Eye (tissue), 1 donor: ENCODE measurements around the gene OR51B4.
"Not testable (repeated sequence)": the region's sequence is repeated elsewhere in the genome, so short reads cannot be mapped to it uniquely, and the experiment has no call there.

Source experiments
- DNase-seq: peaks from one replicate; pipeline ENCODE4 v3.0.0-alpha.2; 2015

Gene OR51B4, protein sequence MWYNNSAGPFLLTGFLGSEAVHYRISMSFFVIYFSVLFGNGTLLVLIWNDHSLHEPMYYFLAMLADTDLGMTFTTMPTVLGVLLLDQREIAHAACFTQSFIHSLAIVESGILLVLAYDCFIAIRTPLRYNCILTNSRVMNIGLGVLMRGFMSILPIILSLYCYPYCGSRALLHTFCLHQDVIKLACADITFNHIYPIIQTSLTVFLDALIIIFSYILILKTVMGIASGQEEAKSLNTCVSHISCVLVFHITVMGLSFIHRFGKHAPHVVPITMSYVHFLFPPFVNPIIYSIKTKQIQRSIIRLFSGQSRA

DNA sequence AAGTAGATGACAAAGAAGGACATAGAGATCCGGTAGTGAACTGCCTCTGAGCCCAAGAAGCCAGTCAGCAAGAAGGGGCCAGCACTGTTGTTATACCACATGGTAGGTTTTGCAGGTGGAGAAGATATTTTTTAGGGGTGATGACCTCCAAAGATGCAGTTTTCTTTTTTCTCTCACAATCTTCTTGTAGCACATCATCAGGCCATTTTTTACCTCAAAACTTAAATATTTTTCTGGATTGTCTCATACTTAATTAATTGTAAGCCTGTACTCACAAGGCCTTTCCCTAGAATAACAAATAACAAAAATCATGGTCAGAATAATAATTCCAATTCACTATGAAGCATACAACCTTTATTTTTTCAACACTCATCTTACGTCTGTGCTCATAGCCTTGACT, at the start of gene OR51B4:
TSS of gene OR51B4 (minus strand) at position 101 of the 400 bp plus-strand sequence. CDS start at position 101, 0 bp downstream.
- no peak for DNase-seq

DNA sequence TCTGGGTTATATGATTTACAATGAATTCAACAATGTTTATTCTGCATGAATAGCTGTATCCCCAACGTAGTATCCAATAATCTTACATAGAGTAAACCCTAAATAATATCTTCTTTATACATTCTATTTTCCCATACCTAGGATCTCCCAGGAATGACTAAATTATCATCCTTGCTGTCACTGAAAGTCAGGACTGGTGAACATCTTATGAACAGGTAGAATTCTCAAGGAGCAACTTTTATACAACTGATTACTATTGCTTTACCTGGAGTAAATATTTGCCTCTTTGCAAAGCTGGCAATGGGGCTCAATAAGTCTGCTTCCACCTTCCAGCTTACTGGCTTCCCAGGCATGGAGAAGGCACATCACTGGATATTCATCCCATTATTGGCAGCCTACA, 49.5 kb upstream of the OR51B4 start, which contains the start of gene OR51B6:
TSS of gene OR51B6 (plus strand) at position 301 of the 400 bp plus-strand sequence. CDS start at position 301, 0 bp downstream.
- DNase-seq, result no peak

DNA sequence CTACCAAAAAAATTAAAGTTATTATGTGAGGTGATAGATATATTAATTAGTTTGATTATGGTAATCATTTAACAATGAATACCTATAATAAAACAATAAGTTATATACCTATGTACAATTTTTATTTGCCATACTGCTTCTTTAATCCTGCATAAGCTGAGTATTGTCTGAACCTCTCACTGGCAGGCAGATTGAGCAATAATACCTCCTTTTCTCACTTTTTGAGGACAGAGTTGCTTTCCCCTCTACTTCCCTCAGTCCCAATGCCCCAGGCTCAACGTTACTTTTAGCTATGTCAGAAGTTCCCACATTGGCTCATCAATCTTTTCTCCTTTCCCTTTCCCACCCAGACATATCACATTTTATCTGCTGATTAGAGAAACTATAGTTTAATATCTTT, 47.8 kb upstream of the OR51B4 start:
- no peak for DNase-seq

DNA sequence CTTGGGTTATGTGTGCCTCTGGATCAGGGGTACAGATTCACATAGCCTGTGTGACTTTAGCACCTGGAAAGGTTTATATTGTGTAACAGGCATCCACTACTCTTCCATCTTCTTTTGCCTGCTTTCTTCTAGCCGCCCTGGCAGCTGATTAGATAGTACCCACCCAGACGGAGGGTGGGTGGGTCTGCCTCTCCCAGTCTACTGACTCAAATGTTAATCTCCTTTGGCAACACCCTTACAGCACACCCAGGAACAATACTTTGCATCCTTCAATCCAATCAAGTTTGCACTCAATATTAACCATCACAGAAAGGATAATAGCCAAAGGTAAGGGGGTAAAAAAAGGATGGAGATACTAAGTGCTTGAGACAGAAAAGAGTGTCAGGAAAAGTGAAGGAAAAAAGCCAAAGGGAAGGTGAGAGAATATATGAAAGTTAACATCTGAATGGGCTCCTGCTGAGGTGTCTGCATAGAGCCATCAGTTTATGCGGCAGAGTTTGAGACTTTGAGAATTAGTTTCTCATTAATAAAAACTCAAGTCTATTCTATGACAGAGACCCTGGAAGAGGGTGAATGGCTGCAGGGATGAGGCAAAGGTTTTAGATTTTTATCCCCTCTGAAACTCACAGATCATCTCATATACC, 46.9 kb upstream of the OR51B4 start:
- DNase-seq, result no peak

DNA sequence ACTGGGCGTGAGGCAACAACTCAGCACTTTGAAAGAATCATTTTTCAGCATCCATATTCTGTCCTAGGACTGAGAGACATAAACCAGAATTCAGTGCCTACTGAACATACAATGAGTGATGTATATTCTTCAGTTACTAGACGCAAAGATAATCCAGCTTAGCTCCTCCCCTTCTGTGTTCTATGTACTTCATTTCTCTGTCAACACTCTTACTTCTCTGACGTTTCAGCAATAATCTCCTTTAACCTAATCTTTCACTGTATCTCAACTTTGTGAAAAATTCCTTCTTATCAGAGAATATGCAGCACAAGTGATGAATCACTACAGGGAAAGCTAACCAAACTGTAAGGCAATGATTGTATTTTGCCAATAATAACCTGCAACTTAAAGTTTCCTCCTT, 44.1 kb upstream of the OR51B4 start:
- no peak for DNase-seq

DNA sequence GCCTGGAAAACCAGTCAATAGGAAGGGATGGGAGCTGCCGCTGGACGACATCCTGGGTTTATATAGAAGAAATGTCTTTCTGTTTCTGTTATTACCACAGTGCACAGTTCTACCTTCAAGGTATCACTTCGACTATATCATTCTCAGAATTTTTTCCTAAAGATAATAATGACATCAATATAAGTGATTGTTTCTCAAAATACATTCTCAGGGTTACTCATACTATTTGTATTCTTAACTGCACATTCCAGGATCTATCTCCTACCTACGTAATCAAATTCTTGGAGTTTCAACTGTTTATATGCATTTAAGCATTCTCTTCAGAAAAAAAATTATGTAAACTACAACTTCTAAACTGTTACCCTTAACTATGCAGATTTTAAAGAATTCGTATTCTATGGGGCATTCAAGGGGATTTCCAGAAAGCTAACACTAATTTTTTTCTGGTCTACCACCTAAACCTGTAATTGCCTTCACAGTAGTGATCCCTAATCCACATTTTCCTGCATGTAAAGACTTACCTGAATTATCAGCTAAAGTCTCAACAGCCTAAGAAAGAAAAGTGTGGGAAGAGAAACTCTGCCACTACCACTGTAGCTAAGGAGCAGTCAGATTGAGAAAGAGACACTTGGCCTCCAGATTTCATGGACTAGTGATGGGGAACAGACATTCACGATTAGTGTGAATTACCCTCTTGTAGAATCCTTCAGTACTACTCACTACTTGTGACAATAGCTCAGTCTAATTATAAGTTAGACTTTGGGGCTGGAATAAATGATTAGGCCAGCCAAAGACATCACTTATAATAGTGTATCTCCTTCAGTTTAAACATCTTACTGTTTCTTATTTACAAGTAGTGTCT, 42.0 kb upstream of the OR51B4 start, which contains the start of gene OR51B5:
TSS of gene OR51B5 (minus strand) at position 51 of the 862 bp plus-strand sequence. CDS start at position 51, 0 bp downstream.
- DNase-seq, result no peak

DNA sequence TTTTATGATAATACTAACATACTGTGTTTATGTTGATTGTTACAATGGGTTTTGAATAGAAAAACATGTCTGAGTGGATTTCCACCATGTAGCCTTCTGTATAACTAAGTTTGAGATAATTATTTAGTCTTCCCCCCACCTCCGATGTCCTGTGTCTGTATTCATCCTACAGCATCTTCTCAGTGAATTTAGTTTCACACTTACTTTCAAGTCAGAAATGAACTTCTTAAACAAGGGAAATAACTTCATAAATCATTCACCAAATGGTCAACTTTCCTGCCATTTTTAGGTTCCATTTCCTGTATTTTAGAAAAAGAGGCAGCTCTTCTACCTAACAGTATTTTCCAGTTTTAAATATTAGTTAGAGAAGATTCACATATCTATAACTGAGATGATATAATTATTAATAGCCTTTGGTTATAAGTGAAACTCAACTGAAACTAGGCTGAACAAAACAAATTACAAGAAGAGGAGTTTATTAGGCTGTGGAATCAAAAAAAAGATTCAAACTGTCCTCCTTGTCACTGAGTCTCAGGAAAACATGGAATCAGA, 38.1 kb upstream of the OR51B4 start:
- no peak for DNase-seq

DNA sequence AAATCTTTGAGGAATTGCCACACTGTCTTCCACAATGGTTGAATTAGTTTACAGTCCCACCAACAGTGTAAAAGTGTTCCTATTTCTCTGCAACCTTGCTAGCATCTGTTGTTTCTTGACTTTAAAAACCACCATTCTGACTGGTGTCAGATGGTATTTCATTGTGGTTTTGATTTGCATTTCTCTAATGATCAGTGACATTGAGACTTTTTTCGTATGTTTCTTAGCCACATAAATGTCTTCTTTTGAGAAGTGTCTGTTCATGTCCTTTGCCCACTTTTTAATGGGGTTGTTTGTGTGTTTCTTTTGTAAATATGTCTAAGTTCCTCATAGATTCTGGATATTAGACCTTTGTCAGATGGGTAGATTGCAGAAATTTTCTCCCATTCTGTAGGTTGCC, 35.5 kb upstream of the OR51B4 start:
- not testable (repeated sequence) for DNase-seq

DNA sequence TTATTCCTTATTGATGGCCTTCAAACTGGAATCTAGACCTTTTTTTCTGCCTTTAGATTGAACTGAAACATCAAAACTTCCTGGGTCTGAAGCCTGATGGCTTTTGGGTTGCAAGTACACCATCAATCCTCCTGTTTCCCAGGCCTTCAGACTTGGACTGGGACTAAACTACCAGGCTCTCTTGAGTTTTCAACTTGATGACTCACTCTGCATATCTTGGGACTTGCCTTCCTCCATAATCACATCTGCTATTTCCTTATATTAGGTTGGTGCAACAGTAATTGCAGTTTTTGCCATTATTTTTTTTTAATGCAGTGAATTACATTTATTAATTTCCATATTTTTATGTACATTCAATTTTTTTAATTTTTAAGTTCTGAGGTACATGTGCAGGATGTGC, 34.6 kb upstream of the OR51B4 start:
- no peak for DNase-seq

DNA sequence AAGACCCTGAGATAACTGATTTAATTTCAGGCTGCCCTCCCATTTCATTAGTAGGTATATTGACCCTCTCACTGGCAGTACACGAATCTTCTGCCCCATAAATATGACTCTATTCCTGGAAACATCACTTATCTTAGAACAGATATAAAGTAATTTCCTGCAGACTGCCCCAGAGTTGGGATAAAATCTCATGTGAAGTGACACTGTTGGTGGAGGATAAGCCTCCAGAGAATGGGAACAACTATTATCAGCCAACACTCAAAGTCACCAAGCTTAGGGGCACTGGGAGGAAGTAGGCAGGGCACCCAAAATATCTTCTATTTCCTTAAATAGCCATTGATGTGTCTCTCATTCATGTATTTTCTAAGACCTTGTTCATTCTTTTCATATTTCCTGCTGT, 33.4 kb upstream of the OR51B4 start:
- no peak for DNase-seq

DNA sequence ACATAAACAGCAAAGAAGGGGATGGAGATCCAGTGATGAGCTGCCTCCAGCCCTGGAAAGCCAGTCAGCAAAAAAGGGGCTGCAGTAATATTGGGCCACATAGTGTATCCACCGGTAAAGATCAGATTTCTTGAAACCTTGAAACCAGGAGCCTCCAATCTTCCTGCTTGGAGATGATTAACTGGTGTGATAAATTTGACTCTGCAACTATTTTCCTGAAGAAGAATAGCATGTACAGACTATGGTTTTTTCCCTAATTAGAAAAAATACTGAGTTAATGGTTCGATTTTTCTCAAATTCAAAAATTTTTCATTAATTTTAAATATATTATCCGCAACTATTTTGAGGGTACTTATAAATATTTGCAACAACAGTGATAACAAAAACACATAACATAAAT, 22.5 kb upstream of the OR51B4 start, which contains the start of gene OR51B2:
TSS of gene OR51B2 (minus strand) at position 101 of the 400 bp plus-strand sequence. CDS start at position 101, 0 bp downstream.
- DNase-seq, result no peak

DNA sequence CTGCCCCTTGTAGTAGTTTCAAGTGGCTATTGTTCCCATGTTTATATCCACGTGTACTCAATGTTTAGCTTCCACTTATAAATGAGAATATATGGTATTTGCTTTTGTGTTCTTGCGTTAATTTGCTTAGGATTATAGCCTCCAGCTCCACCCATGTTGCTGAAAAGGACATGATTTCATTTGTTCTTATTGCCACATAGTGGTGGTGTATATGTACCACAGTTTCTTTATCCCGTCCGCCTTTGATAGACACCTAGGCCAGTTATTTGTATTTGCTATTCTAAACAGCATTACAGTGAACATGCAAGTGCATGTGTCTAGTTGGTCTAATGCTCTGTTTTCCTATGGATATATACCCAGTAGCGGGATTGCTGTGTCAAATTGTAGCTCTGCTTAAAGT, 15.5 kb upstream of the OR51B4 start:
- DNase-seq, result no peak

DNA sequence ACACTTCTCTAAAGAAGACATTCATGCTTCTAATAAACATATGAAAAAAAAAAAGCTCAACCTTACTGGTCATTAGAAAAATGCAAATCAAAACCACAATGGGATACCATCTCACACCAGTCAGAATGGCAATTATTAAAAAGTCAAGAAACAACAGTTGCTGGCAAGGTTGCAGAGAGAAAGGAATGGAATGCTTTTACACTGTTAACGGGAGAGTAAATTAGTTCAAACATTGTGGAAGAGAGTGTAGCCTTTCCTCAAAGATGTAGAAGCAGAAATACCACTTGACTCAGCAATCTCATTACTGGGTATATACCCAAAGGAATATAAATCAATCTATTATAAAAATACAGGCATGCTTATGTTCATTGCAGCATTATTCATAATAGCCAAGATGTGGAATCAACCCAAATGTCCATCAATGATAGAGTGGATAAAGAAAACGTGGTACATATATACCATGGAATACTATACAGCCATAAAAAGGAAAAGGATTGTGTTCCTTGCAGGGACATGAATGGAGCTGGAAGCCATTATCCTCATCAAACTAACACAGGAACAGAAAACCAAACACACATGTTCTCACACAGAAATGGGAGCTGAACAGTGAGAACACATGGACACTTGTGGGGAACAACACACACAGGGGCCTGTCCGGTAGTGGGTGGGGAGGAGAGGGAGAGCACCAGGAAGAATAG, 11.7 kb upstream of the OR51B4 start:
- DNase-seq, result not testable (repeated sequence)

DNA sequence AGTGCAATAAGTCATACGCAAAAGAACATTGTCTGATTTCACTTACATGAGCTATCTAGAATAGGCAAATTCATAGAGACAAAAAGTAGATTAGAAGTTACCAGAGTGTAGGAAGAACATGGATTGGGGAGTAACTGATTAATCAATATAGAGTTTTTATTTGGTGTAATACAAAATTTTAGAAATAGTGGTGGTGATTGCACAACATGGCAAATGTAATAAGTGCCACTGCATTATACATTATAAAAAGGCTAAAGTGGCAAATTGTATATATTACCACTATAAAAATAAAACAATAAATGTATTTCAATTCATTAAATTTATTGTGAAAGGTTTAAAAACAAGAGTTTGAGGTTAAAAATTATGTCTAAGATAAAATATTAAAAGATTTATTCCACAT, 8.7 kb upstream of the OR51B4 start:
- DNase-seq, result no peak

DNA sequence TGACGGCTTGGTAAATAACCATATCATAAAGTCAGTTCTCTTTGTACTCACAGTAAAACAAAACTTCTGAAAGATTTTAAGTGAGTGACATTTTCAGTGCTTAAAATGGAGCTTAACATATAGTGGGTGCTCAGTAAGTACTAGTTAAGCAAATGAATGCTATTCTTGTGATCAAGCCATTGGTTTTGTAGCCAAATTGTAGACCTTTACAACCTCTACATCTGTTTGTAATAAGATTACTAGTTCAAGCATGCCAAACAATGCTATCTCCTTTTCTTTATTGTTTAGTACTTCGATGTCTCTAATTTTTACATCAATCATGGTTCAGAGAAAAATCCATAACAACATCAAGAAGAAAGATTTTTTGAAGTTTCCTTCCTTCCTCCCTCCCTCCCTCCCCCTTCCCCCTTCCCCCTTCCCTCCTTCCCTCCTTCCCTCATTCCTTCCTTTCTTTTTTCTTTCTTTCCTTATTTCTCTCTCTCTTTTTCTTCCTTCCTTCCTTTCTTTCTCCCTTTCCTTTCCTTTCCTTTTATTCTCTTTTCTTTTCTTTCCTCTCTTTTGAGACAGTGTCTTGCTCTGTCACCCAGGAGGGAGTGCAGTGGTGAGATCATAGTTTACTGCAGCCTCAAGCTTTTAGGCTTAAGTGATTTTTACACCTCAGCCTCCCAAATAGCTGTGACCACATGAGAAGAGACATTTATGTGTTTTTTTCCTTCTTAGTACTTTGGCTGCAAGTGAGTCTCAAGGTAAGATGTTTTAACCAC, 5.7 kb upstream of the OR51B4 start:
- no peak for DNase-seq

DNA sequence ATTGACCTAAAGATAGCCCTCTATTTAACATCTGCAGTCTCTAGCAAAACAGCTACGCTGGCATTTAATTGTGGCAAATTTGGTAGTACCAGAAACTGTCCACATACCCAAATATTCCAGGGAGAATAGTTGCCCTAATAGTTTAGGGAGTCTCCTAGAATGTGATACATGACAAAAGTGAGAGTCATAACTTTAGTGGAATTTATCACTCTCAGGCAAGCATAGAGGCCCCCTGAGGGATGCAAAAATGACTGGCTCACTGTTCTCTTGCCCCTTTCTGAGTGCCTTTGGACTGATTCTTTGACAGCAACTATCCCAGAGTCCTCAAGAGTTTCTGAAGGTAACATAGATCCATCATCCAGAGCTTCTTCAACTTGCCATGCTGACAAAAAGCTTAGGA, 2.3 kb upstream of the OR51B4 start:
- DNase-seq, result no peak

DNA sequence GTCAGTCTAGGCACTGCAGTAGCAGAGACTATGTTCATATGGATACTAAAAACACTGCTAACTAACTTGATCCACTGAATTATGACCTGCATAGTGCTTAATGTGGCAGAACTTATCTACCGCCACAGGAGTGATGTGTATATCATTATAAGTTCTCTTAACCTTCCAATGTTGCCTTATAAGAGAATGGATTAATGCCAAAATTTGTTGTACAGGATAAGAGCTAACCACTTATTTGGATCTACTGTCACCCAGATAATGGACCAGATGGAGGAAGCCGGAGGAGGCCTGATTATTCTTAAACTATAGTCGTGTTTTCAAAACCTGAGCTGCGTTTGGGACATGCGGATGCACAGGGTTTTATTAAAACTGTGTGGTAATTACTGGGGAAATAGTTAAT, 1.9 kb upstream of the OR51B4 start:
- DNase-seq, result no peak

DNA sequence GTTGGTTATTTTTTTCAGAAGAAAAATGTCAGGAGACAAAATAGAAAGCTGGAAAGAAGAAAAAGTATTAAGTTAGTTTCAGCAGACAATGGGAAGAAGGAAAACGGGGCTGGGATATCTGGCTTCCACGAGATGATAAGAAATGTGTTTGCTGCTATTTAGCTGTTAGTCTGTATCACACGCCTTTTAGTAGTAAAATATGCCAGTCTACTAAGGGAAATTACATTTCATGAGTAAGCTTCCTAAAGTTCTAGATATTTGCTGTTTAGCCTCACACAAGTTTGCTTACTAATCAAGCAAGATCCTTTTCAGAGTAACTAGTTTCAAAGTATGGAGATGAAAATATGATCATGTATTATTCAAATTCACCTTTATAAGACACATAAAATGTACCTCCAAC, 1.5 kb downstream of the OR51B4 start:
- DNase-seq, result no peak

DNA sequence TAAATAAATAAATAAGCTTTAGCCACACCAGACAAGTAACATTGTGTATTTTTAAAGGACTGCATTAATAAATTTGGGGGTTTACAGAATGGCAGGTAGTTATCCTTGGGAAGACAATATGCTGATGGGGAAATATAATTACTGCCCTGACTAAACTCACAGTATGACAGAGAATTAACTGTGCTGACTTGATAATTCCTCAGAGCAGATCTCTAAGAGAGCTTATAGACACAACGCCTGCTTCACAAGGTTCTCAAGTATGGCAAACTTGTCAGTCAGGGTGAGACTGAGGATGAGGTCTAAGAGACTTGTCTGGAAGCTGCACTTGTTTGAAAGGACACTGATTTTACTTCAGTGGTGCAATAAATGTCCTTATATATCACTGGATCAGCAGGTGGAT, 3.3 kb downstream of the OR51B4 start:
- no peak for DNase-seq

DNA sequence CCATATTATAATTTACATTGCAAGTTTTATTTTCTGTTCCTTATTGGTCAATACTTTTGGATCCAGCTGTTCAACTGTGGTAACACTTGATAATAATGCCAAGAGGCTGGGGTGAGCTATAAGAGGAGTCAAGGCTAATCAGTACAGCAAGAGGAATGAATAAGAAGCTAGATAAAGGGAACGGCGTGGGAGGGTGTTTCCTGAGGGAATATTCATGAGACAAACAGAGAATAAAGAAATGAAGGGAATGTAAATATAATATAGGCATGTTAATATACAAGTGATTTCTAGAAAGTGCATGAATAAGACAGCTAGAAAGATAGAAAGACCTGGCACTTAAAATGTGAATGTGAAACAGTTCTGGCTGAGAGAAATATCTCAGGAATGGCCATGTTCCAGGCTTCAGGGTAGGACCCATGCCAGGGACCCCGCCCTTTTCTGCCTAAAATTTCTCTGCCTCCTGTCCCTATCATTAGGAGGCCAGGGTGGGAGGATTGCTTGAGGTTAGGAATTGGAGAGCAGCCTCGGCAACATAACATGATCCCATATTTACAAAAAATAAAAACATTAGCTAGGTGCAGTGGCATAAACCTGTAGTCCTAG, 3.9 kb downstream of the OR51B4 start:
- no peak for DNase-seq

DNA sequence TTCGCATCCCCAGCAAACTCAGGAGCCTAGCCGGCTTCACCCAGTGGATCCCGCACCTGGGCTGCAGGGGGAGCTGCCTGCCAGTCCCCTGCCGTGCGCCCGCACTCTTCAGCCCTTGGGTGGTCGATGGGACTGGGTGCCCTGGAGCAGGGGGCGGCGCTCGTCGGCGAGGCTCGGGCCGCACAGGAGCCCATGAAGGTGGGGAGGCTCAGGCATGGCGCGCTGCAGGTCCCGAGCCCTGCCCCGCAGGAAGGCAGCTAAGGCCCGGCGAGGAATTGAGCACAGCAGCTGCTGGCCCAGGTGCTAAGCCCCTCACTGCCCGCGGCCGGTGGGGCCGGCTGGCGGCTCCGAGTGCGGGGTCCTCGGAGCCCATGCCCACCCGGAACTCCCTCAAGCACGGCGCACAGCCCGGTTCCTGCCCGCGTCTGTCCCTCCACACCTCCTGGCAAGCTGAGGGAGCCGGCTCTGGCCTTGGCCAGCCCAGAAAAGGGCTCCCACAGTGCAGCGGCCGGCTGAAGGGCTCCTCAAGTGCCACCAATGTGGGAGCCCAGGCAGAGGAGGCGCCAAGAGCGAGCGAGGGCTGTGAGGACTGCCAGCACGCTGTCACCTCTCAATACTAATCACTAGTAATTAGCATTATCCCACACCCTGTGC, 7.3 kb downstream of the OR51B4 start:
- DNase-seq, result not testable (repeated sequence)
